Fibroblast of skin of left quadriceps (primary cell): ENCODE results near the gene CCL26.

Experiments
- DNase-seq, 2 experiments: peaks; one replicate each; pipeline ENCODE4 v3.0.0-alpha.2; 2013; ENCODE audit warnings: low read depth in 2 of 2

CCL26 gene

DNA sequence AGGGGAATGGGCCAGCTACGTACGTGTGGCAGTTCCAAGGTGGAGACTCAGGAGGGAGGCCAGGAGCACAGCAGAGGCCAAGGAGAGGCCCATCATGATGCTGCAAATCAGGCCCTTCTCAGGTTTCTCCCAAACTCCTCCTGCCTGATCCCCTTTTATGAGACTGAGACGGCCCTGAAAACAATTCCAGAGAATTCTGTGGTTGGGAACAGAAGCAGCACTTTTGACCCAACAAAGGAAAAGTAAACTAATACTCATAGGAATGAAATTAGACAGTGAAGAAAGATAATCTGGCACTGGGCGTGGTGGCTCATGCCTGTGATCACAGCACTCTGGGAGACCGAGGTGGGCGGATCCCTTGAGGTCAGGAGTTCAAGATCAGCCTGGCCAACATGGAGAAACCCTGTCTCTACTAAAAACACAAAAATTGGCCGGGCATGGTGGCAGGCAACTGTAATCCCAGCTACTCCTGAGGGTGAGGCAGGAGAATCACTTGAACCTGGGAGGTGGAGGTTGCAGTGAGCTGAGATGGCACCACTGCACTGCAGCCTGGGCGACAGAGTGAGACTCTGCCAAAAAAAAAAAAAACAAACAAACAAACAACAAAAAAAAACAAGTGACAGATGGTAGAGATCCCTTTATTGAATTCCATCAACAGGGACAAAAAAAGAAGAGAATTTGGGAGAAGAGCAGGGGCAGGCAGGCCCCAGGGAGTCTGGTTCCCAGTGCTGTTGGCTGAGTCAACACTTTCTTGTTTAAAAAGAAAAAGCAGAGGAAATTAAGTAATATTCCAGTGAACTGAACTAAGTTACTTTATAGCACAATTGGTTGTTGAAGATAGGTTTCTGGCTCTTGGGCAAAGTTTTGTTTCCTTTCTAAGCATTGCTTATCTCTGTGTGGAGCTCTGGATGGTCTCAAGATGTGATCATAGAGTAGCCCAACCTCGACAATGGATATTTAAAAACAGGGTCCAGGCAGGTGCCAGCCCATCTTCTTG is at the start of gene CCL26:
Gene CCL26 (minus strand): TSS at position 131 of the 997 bp plus-strand sequence. CDS start 35 bp downstream, at position 96.
- DNase-seq: peak; percentile 85 to 86

- no peak for DNase-seq
Observed at GRCh38 chr7:75820688-75821087, 48.7 kb upstream of the CCL26 start.

DNA sequence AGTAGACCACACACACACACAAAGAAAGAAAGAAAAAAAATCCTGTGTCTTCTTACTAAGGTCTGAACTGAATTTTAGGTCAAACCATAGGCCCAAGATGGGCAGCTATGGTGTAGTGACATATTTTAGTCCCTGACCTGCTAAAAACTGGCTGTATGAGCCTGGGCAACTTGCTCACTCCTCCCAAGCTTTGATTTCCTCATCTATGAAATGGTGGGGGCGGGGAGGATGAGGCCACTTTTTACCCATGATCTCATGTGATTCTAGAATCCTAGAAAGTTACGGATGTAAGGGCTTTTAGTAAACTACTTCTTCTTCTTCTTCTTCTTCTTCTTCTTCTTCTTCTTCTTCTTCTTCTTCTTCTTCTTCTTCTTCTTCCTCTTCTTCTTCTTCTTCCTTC is 47.7 kb upstream of the CCL26 start:
- DNase-seq: no peak

DNA sequence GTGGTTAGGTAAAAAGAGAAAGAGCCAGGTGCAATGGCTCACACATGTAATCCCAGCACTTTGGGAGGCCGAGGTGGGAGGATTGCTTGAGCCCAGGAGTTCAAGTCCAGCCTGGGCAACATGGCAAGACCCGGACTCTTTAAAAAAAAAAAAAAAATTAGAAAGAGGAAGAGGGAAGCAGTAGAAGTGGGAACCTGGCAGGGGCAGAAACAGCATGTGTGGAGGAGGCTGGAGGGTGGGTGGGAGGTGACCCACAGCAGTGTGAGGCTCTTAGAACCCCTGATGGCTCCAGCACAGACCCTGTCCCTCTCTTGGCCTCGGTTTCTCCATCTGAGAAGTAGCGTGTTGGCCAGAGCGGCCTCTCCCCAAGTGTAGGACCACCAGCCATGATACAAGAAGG is 46.5 kb upstream of the CCL26 start:
- no peak for DNase-seq

- DNase-seq: no peak
Observed at GRCh38 chr7:75817116-75817515, 45.1 kb upstream of the CCL26 start.

GRCh38 chr7:75815418-75816064 is 43.5 kb upstream of the CCL26 start:
- DNase-seq: no peak

GRCh38 chr7:75814407-75814947 is 42.5 kb upstream of the CCL26 start:
- no peak for DNase-seq

DNA sequence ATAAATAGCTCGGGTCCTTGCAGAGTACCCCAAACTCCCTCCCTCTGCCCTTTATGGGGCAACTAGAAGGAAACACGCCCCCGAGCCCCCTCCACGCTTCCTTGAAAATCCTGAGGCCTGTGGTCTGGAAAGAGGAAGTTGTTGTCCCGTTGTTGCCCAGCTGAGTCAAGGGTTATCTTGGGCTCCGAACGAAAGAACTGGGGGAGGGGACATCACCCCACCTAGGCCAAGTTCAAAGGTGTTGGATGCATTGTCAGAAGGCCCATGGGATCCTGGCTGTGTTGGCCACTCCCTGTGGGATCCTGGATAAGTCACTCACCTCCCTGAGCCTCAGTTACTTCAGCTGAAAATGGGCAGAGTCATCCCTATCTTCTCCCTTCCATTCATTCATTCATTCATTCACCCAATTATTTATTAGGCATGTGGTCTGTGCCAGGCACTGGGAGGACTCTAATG is 41.8 kb upstream of the CCL26 start, which contains the start of gene CCL24:
Gene CCL24 (minus strand): TSS at position 26 of the 456 bp plus-strand sequence. CDS start 91 bp downstream, outside the sequence.
- DNase-seq: no peak

GRCh38 chr7:75813084-75813483 is 41.1 kb upstream of the CCL26 start:
- no peak for DNase-seq

GRCh38 chr7:75811894-75812678 is 40.1 kb upstream of the CCL26 start:
- DNase-seq: no peak

DNA sequence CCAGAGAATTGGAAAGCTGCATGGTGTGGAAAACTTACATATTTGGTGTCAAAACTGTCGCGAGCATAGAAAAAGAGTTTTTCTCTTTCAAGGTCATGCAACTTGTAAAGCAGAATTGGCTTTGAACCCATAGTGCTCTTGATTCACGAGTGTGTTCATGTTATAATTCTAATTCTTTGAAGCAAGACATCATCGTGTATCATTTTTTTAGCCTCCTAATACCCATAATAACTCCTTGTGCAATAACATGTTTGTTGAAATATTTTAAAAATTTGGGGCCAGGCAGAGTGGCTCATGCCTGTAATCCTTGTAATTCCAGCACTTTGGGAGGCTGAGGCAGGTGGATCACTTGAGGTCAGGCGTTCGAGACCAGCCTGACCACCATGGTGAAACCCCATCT is 37.4 kb upstream of the CCL26 start:
- no peak for DNase-seq

- no peak for DNase-seq
Observed at GRCh38 chr7:75808106-75808505, 36.1 kb upstream of the CCL26 start.

- DNase-seq: no peak
Observed at GRCh38 chr7:75807452-75807851, 35.4 kb upstream of the CCL26 start.

GRCh38 chr7:75806560-75807307 is 34.7 kb upstream of the CCL26 start:
- DNase-seq: no peak

- no peak for DNase-seq
Observed at GRCh38 chr7:75804705-75805104, 32.7 kb upstream of the CCL26 start.

DNA sequence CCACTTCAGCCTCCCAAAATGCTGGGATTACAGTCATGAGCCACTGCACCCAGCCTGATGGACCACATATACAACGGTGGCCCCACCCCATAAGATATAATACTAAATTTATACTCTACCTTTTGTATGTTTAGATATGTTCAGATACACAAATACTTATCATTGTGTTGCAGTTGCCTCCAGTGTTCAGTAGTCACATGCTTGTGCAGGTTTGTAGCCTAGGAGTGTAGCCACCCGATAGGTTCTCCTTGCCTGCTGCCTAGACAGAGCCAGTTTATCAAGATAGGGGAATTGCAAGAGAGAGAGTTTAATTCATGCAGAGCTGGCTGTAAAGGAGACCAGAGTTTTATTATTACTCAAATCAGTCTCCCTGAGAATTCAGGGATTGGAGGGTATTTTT is 32.0 kb upstream of the CCL26 start:
- DNase-seq: no peak

GRCh38 chr7:75802552-75802821 is 30.5 kb upstream of the CCL26 start:
- DNase-seq: no peak

- no peak for DNase-seq
Observed at GRCh38 chr7:75798770-75799169, 26.8 kb upstream of the CCL26 start.

GRCh38 chr7:75796420-75796819 is 24.4 kb upstream of the CCL26 start:
- DNase-seq: no peak

GRCh38 chr7:75795831-75796285 is 23.8 kb upstream of the CCL26 start:
- no peak for DNase-seq

DNA sequence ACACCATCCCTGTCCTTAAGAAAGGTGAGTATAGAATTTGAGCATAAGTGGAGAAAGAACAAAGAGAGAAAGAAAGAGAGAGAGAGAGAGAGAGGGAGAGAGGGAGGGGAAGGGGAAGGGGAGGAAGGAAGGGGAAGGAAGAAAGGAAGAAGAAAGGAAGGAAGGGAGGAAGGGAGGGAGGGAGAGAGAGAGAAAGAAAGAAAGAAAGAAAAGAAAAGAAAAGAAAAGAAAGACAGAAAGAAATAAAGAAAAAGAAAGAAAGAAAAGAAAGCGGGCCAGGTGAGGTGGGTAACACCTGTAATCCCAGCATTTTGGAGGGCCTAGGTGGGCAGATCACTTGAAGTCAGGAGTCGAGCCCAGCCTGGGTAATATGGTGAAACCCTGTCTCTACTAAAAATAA is 21.7 kb upstream of the CCL26 start:
- DNase-seq: no peak
